Calu3 (cell line): ENCODE results near the gene FBXL15. TPM values are rescaled to one million over a fixed set of nuclear protein-coding genes. Genes with fewer than 3 reads are reported as not detected.

Source experiments
- BruUV-seq: library from RNA; stranded (reverse); fragments of 400-500 nt; replicated peaks from 2 replicates; lab custom pipeline; 2021; lab: Mats Ljungman, UMichigan
- CTCF ChIA-PET: fragments of 300-600 bp; sonication (Branson Sonifier 250); formaldehyde crosslinking; loops from one replicate; lab custom pipeline; 2022; ENCODE audit warnings: antibody characterized with exemption; lab: Charles Lee
- DNase-seq: peaks from one replicate; pipeline ENCODE4 v3.0.0; 2022
- H3K27ac Mint-ChIP-seq: one replicate; pipeline ENCODE4 v1.8.0; 2022; ENCODE audit warnings: mixed read lengths; ENCODE audit not compliant: unreplicated experiment
- H3K27me3 Mint-ChIP-seq: one replicate; pipeline ENCODE4 v1.8.0; 2022; ENCODE audit warnings: mixed read lengths; ENCODE audit not compliant: unreplicated experiment
- H3K36me3 Mint-ChIP-seq: one replicate; pipeline ENCODE4 v1.8.0; 2022; ENCODE audit warnings: mild to moderate bottlenecking, moderate library complexity, mixed read lengths; ENCODE audit not compliant: insufficient read depth, unreplicated experiment
- H3K4me1 Mint-ChIP-seq: one replicate; pipeline ENCODE4 v1.8.0; 2022; ENCODE audit warnings: mild to moderate bottlenecking, low read depth, mixed read lengths; ENCODE audit not compliant: unreplicated experiment
- H3K4me3 Mint-ChIP-seq: one replicate; pipeline ENCODE4 v1.8.0; 2022; ENCODE audit warnings: mild to moderate bottlenecking, low read depth, moderate library complexity, mixed read lengths; ENCODE audit not compliant: unreplicated experiment
- H3K9me3 Mint-ChIP-seq: one replicate; pipeline ENCODE4 v1.8.0; 2022; ENCODE audit warnings: low read depth, mixed read lengths; ENCODE audit not compliant: unreplicated experiment
- CTCF ChIP-seq: fragments of 200-600 bp; IDR thresholded peaks from one replicate; pipeline ENCODE4 v1.8.0; 2022; ENCODE audit warnings: antibody characterized with exemption; ENCODE audit not compliant: unreplicated experiment
- intact Hi-C: fragments of 100-400 bp; cut with micrococcal nuclease; formaldehyde crosslinking; loops from one replicate; pipeline ENCODE4 v1.10.0; 2022; ENCODE audit not compliant: unreplicated experiment
- total RNA-seq: library from RNA; stranded (reverse); gene quantifications from 2 replicates; pipeline ENCODE4 v1.2.3, GENCODE V29; 2022

FBXL15 gene
- total RNA-seq, 1 experiment from 2014 or later, result 6.4 TPM

GRCh38 chr10:102407425-102408130 lies 13.1 kb upstream of the FBXL15 start:
- peaks cover 10% of the 10 kb centered on the region for H3K36me3 Mint-ChIP-seq
- TF ChIP-seq CTCF, result no peak
- intact Hi-C loops, result no loop called here
- H3K4me1 Mint-ChIP-seq, result peaks cover under 1% of the 10 kb centered on the region
- H3K9me3 Mint-ChIP-seq, result no peaks in the 10 kb centered on the region
- CTCF ChIA-PET, result no interaction called here
- peak overlapping the region; percentile 46 for H3K4me3 Mint-ChIP-seq
- no peak for DNase-seq
- H3K27ac Mint-ChIP-seq, result no peak overlapping the region
- H3K27me3 Mint-ChIP-seq, result peaks cover 56% of the 10 kb centered on the region
- no TSS peak for BruUV-seq

GRCh38 chr10:102408131-102408727 lies 12.4 kb upstream of the FBXL15 start:
- no peak for TF ChIP-seq CTCF
- BruUV-seq, result no TSS peak
- CTCF ChIA-PET, result no interaction called here
- no peak for DNase-seq
- peaks cover 10% of the 10 kb centered on the region for H3K36me3 Mint-ChIP-seq
- H3K27me3 Mint-ChIP-seq, result peaks cover 62% of the 10 kb centered on the region
- no peak overlapping the region for H3K27ac Mint-ChIP-seq
- no peaks in the 10 kb centered on the region for H3K9me3 Mint-ChIP-seq
- intact Hi-C loops, result no loop called here
- no peaks in the 10 kb centered on the region for H3K4me1 Mint-ChIP-seq
- H3K4me3 Mint-ChIP-seq, result peak overlapping the region; percentile 46

DNA sequence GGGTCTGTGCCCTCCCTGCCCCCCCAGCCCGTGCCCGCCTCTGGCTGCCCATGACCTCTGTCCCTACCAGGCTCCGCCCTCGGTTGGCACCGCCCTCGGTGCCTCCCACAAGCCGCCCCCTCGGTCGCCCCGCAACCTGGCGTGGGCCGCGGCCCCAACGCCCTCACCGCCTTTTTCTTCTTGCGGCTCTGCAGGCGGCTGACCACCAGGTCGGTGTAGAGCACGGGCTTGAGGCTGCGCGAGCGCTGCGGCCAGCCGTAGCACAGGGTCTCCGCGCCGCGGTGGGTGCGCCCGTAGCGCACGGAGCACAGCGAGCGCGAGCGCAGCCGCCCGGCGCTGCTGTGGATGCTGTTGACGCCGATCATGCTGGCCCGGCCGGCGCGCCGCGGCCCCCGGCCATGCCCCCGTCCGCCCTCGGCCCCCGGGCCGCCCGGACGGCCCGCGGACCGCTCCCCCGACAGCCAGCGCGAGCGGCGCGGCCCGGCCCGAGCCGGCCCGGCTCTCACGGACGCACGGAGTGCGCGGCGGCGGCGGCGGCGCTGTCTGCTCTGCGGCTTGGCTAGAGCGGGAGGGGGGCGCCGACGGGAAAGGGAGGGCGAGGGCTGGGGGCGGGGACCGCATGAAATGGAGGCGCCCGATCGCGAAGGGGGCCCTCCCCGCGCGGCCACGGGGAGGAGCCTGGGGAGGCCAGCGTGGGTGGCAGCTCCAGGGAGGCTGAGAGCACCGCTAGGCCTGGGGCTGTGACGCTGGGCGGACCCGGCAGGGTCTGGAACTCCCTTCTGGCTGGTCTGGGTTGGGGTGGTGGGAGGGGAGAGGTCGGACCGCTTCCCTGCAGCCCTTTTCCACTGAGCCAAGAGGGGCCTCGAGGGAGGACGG lies 11.7 kb upstream of the FBXL15 start:
- H3K27ac Mint-ChIP-seq, result no peak overlapping the region
- no peaks in the 10 kb centered on the region for H3K4me1 Mint-ChIP-seq
- intact Hi-C loops, result no loop called here
- peaks cover 10% of the 10 kb centered on the region for H3K36me3 Mint-ChIP-seq
- TF ChIP-seq CTCF, result no peak
- no peaks in the 10 kb centered on the region for H3K9me3 Mint-ChIP-seq
- peaks cover 66% of the 10 kb centered on the region for H3K27me3 Mint-ChIP-seq
- BruUV-seq, result no TSS peak
- CTCF ChIA-PET, result interaction anchor here (0.6 kb wide), 1 partner anchor 14 kb away, joined by 6 read pairs; no protein-coding TSS in a partner anchor
- DNase-seq, result no peak
- peak overlapping the region; percentile 46 for H3K4me3 Mint-ChIP-seq

DNA sequence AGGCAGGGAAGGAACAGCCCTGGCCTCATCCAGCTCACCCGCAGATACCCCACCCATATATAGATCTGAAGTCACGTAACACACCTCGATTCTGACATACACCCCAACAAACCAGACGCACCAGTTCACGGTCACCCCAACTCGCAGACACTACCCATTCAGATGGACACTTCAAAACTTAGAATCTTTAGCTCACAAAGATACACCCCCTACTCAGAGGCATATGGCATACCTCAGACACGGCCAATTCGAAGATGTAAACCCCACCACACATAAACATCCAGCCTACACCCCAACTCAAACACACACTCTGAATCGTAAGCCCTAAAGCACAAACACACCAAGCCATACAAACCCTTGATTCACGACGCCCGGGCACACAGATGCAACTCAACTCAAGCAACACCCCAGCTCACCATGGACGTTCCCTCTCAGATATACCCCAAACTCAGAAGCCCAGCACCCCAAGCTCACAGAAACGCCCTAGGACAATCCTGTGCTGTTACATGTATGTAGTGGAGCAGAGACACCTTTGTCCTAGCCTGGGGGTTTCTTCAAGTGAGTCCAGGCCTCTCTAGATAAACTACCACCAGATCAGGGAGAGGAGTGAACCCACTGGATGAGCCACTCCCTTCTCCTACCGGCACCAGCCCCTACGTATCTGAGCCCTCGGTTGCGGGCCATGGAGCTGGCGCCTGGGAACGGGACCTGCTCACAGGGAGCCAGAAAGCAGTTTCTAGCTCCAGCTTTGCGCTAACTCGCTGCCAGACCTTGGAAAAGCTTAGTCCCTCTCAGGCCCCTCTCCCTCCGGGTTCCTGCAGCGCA lies 10.8 kb upstream of the FBXL15 start:
- no peak for TF ChIP-seq CTCF
- H3K4me3 Mint-ChIP-seq, result peak overlapping the region; percentile 46
- CTCF ChIA-PET, result interaction anchor here (0.6 kb wide), 1 partner anchor 13 kb away, joined by 6 read pairs; no protein-coding TSS in a partner anchor
- H3K4me1 Mint-ChIP-seq, result no peaks in the 10 kb centered on the region
- no peak for DNase-seq
- H3K27me3 Mint-ChIP-seq, result peaks cover 75% of the 10 kb centered on the region
- H3K9me3 Mint-ChIP-seq, result no peaks in the 10 kb centered on the region
- intact Hi-C loops, result no loop called here
- peaks cover 10% of the 10 kb centered on the region for H3K36me3 Mint-ChIP-seq
- H3K27ac Mint-ChIP-seq, result no peak overlapping the region
- BruUV-seq, result no TSS peak
